ENCODE measurements around the gene SLC40A1.

- TF ChIP-seq, protein P1, sequence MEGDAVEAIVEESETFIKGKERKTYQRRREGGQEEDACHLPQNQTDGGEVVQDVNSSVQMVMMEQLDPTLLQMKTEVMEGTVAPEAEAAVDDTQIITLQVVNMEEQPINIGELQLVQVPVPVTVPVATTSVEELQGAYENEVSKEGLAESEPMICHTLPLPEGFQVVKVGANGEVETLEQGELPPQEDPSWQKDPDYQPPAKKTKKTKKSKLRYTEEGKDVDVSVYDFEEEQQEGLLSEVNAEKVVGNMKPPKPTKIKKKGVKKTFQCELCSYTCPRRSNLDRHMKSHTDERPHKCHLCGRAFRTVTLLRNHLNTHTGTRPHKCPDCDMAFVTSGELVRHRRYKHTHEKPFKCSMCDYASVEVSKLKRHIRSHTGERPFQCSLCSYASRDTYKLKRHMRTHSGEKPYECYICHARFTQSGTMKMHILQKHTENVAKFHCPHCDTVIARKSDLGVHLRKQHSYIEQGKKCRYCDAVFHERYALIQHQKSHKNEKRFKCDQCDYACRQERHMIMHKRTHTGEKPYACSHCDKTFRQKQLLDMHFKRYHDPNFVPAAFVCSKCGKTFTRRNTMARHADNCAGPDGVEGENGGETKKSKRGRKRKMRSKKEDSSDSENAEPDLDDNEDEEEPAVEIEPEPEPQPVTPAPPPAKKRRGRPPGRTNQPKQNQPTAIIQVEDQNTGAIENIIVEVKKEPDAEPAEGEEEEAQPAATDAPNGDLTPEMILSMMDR (IDR thresholded peaks at IDR 0.05; ENCODE audit: low read depth, low read length): no peak
- TF ChIP-seq EZH2phosphoT487 (IDR thresholded peaks at IDR 0.05; ENCODE audit: low read depth): no peak
These were observed 961 bp upstream of the SLC40A1 start for GRCh38 chr2:189581354-189582139.

Measured in OCI-LY3 (cell line).